NCI-H82 (cell line): ENCODE data around the gene FAM149B1.

Source experiments
- DNase-seq: peaks from one replicate; lab custom pipeline; 2025; lab: John Stamatoyannopoulos, UW

The FAM149B1 gene

GRCh38 chr10:73233883-73234282 is 66.0 kb downstream of the FAM149B1 start:
- no peak for DNase-seq

- DNase-seq: peak; percentile 11
Observed at GRCh38 chr10:73234695-73235094, 66.8 kb downstream of the FAM149B1 start.

GRCh38 chr10:73238990-73239566 is 71.2 kb downstream of the FAM149B1 start:
- DNase-seq: no peak

GRCh38 chr10:73239908-73240307 is 72.0 kb downstream of the FAM149B1 start:
- no peak for DNase-seq

- DNase-seq: no peak
Observed at GRCh38 chr10:73244866-73245477, 77.1 kb downstream of the FAM149B1 start.

GRCh38 chr10:73246322-73246645 is 78.4 kb downstream of the FAM149B1 start:
- DNase-seq: no peak

- peak; percentile 94 for DNase-seq
Observed at GRCh38 chr10:73246646-73247508, 79.0 kb downstream of the FAM149B1 start, which contains the start of gene DNAJC9. Gene DNAJC9 (minus strand): TSS chr10:73247255. CDS start chr10:73247189, 66 bp downstream.

GRCh38 chr10:73247509-73248258 is 79.8 kb downstream of the FAM149B1 start:
- DNase-seq: peak; percentile 34

- DNase-seq: no peak
Observed at GRCh38 chr10:73248259-73248724, 80.4 kb downstream of the FAM149B1 start.

GRCh38 chr10:73251683-73252444 is 83.9 kb downstream of the FAM149B1 start:
- DNase-seq: peak; percentile 54

GRCh38 chr10:73252445-73253224 is 84.7 kb downstream of the FAM149B1 start, which contains the start of gene MRPS16:
Gene MRPS16 (minus strand): TSS chr10:73252644. CDS start chr10:73252482, 162 bp downstream.
- peak; percentile 96 for DNase-seq

- peak; percentile 30 for DNase-seq
Observed at GRCh38 chr10:73253225-73253555, 85.3 kb downstream of the FAM149B1 start.

GRCh38 chr10:73258612-73259011 is 90.7 kb downstream of the FAM149B1 start:
- peak; percentile 7 for DNase-seq

- DNase-seq: no peak
Observed at GRCh38 chr10:73261362-73261995, 93.6 kb downstream of the FAM149B1 start.

- no peak for DNase-seq
Observed at GRCh38 chr10:73262105-73262730, 94.3 kb downstream of the FAM149B1 start.

- DNase-seq: no peak
Observed at GRCh38 chr10:73262880-73263555, 95.1 kb downstream of the FAM149B1 start.

GRCh38 chr10:73263693-73264347 is 95.9 kb downstream of the FAM149B1 start:
- DNase-seq: no peak

- DNase-seq: no peak
Observed at GRCh38 chr10:73264423-73264822, 96.5 kb downstream of the FAM149B1 start.

GRCh38 chr10:73281097-73281496 is 113.2 kb downstream of the FAM149B1 start:
- no peak for DNase-seq
